Ishikawa (cell line): ENCODE data around the gene SLAIN2.

ENCODE experiments used
- NFIC ChIP-seq: IDR thresholded peaks from 2 replicates; pipeline ENCODE4 v1.6.1; 2012
- RAD21 ChIP-seq: IDR thresholded peaks from 2 replicates; pipeline ENCODE4 v1.6.1; 2012; ENCODE audit warnings: low read depth
- TAF1 ChIP-seq: IDR thresholded peaks from 2 replicates; pipeline ENCODE4 v1.6.1; 2012; ENCODE audit warnings: low read depth, mild to moderate bottlenecking
- TCF12 ChIP-seq: IDR thresholded peaks from 2 replicates; pipeline ENCODE4 v1.6.1; 2012; ENCODE audit warnings: low read depth
- TF ChIP-seq, protein P1 (sequence below): IDR thresholded peaks from 2 replicates; pipeline ENCODE4 v1.6.1; 2012

DNA sequence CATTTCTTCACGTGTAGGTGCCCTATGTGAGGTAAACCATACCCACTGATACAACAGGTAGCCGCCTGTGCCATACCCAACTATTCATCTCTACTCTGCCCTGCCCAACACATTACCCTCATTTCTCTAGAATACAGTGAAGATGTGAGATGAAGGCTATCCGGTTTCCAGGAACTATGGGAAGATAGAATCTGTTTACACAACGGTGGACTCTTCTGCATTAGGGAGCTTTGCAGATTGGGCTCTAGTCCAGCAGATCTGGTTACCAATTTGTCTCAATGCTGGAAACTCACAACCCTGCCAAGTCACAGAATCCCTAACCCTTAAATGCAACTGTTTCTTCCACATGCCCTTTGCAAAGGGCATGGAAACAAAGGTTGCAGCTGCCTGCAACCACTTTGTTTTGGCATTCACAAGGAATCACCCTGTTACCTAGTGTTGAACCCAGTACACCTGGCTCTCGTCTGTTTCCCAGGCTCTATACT is 6.4 kb upstream of the SLAIN2 start:
- TF ChIP-seq, protein P1, sequence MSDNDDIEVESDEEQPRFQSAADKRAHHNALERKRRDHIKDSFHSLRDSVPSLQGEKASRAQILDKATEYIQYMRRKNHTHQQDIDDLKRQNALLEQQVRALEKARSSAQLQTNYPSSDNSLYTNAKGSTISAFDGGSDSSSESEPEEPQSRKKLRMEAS: no peak
- TF ChIP-seq NFIC (peak; percentile 22; the same call in 1 of the 2 replicates), TAF1 (no peak), TCF12 (no peak), RAD21 (no peak)
